Measurements from ENCODE around the gene DPM2. TPM values are rescaled to one million over a fixed set of nuclear protein-coding genes. Genes with fewer than 3 reads are reported as not detected.

DPM2 gene
- 9.6 and 11.1 TPM in 2 replicates for total RNA-seq

DNA sequence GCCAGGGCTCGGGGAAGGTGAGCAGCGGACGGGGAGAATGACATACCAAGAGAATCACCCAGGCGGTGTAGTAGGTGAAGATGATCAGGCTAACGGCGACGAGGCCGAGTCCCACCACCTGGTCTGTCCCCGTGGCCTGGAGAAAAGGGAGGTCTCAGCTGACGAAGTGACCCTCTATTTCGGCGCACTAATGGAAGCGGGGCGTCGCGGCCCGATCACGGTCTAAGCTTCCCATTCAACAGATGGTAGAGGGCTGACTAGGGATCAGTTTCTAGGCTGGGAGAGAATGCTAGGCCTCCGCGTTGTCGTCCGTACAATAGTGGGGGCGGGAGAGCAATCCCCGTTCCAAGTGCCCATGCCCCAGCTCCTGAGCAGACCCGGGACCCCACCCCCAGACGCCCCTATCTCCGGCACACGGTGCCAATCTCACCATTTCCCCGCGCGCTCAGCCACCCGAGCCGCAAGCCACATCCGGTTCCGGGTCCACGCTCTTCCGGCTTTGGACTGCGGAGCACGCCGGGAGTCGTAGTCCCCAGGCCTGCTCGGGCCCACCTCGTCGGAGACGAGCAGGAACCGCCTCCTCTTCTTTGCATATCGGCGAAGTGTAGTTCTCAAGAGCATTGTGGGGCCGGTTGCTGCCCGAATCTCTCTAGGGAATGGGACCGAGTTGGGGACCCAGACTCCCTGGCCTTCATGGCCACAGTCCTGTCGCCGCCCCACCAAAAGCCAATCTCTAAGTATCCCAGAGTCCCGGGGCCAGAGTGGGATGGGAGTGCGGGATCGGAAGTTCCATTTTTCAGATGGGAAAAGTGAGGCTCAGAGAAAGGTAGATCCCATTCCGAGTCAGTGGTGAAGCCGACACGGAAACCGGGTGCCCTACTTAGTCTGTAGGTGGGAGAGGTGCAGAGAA lies at the start of gene DPM2:
Gene DPM2 (minus strand): TSS at position 467 of the 910 bp plus-strand sequence. CDS start 34 bp downstream, at position 433.

DNA sequence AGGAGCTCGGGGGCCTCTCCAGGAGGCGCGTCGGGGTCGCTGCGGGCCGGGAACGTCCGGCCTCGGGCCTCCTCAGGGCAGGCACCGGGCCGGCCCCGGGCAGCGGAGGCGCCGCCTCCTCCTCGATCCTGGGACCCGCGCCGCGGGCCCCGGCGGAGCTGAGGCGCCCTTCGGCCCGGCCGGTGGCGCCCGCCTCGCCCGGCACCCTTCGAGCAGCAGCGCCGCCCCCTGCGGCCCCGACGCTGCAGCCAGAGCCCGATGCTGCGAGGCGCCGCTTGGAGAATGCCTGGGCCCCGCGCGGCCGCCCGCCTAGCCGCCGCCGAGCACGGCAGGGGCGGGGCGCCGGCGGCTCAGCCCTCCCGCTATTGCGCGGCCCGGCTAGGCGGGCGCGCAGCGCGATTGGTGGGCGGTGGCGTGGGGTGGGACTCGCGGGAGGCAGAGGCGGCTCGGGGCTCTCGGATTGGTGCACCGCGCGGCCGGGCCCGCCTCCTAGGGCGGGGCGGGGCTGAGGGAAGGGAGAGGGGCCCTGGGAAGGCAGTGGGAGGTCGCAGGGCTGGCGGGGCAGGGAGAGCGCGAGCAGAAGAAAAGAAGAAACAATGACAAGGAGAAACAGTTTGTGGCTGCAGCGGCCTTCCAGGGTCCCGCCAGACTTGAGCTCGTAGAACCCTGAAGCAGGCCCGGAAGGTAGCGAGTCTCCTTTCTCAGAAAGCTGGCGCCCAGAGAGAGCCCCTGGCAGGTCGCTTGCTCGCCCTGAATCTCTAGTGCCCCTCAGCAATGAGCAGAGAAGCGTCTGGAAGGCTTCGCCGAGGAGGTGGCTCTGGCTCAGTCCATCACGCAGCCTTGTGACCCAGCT lies 43.3 kb upstream of the DPM2 start, which contains the start of gene EEIG1:
Gene EEIG1 (minus strand): TSS at position 284 of the 853 bp plus-strand sequence. CDS start 852 bp downstream, outside the sequence.

DNA sequence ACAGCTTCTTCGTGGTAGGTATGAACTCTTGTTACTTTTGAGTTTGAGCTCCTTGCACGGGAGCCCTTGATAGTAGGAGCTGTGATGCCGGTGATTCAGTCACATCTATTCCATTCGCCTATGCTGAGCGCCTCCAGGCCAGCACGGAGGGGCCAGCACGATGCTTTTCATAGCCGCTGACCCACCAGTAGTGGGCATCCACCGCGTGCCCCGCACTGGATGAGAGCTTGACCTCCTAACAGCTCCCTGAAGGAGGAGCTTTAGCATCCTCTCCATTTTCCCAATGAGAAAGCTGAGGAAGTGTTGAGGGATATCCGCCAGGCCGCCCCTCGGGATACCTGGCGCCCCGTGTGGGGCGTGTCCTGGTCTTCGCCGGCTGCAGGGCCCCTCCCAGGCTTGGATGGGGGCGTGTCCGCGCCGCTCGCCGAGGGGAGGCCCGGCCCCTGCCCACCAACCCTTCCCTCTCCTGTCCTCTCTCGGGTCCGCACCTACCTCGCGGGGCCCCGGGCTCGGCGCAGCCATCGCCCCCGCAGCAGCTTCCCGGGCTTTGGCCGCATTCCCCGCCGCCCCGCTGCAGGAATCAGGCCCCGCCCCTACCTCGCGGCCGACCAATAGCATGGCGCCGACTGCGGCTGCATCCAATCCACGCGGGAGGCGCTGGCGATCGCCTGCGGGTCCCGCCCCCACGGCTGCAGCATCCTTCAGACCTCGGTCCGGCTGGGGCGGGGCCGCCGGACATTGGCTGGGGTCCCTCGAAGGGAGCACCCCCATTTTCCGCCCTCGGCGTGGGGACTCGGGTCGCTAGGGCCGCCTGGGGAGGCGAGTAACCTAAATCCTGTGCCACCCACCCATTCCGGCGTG lies 7.2 kb downstream of the DPM2 start, which contains the start of gene PIP5KL1:
Gene PIP5KL1 (minus strand): TSS at position 547 of the 861 bp plus-strand sequence. CDS start 25 bp downstream, at position 522.

DNA sequence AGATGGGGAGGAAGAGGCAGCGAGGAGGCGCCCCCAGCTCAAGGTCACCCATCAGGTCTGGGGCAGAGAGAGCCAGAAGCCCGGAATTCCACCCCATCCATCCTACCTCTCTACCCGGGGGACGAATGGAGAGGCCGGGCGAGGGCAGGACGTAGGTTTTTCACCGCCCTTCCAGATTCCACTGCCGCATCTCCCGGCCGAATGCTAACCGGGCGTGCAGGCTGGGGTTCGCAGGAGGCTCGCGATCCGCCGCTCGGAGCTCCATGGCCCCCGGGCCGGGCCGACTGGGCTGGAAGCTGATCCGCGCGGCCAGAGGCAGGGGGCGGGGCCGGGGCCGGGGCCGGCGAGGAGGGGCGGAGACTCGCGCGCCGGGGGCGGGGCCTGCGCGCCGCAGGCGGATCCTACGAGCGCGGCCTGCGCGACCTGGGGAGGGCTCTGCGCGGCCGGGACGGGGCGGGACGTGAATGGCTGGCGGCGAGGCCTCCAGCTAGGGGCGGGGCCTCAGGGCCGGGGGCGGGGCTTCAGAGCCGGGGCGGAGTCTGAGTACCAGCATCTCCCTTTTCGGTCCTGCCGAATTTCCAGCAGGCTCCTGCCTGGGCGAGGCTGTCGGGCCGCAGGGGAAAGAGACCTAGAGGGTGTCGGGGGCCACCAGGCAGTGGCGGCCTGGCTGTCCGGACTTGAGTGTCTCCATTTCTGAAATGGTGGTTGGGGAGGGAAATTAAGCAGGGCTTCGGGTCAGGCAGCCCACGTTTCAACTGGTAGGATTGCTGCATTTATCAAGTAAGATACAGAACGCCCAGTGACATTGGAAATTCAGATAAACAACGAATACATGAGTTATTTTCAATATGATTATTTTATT lies 20.7 kb downstream of the DPM2 start, which contains the start of gene ST6GALNAC4:
Gene ST6GALNAC4 (minus strand): TSS at position 322 of the 862 bp plus-strand sequence. CDS start 622 bp downstream, outside the sequence.

GRCh38 chr9:127899128-127899943 lies 38.3 kb downstream of the DPM2 start, which contains the start of gene ST6GALNAC6:
Gene ST6GALNAC6, minus strand, starts transcription at chr9:127899603. Its CDS starts 1,622 bp downstream, at chr9:127897981.

Other genes starting within 250 kb of the DPM2 start
- 0.06 and 0.13 TPM in 2 replicates for gene CFAP157, start 230.9 kb downstream of the DPM2 start, total RNA-seq
- gene PTRH1, start 222.2 kb downstream of the DPM2 start, total RNA-seq = 33.9 and 36.9 TPM in 2 replicates
- gene TTC16, start 221.8 kb downstream of the DPM2 start, total RNA-seq = 0.06 and 0.13 TPM in 2 replicates
- gene TOR2A, start 202.6 kb downstream of the DPM2 start, total RNA-seq = 2.3 and 2.8 TPM in 2 replicates
- gene SH2D3C, start 159.2 kb downstream of the DPM2 start, total RNA-seq = 1.1 and 2.0 TPM in 2 replicates
- gene CDK9, start 151.8 kb downstream of the DPM2 start, total RNA-seq = 39.1 and 42.0 TPM in 2 replicates
- gene FPGS, start 135.0 kb downstream of the DPM2 start, total RNA-seq = 73.4 and 76.9 TPM in 2 replicates
- gene ENG, start 83.2 kb downstream of the DPM2 start, total RNA-seq = 31.2 and 69.0 TPM in 2 replicates
- 75.6 and 90.4 TPM in 2 replicates for gene AK1, start 60.2 kb downstream of the DPM2 start, total RNA-seq
- 50.1 and 58.8 TPM in 2 replicates for gene ST6GALNAC6, start 38.3 kb downstream of the DPM2 start, total RNA-seq
- gene ST6GALNAC4, start 20.8 kb downstream of the DPM2 start, total RNA-seq = 23.9 and 33.3 TPM in 2 replicates
- gene PIP5KL1, start 7.1 kb downstream of the DPM2 start, total RNA-seq = 0.66 and 0.81 TPM in 2 replicates
- 13.5 and 18.7 TPM in 2 replicates for gene EEIG1, start 43.1 kb upstream of the DPM2 start, total RNA-seq
- gene NAIF1, start 129.5 kb upstream of the DPM2 start, total RNA-seq = 9.8 and 10.8 TPM in 2 replicates
- 33.6 and 36.2 TPM in 2 replicates for gene SLC25A25, start 130.4 kb upstream of the DPM2 start, total RNA-seq
- 66.3 and 76.8 TPM in 2 replicates for gene PTGES2, start 189.9 kb upstream of the DPM2 start, total RNA-seq
- not detected in 2 replicates for gene LCN2, start 211.6 kb upstream of the DPM2 start, total RNA-seq
- gene BBLN, start 222.4 kb upstream of the DPM2 start, total RNA-seq = 39.2 and 45.1 TPM in 2 replicates

All from aortic smooth muscle cell (primary cell).